GM19240 (cell line): ENCODE measurements around the gene STXBP6.

Source experiments
- DNase-seq: peaks from one replicate; pipeline ENCODE4 v3.0.0; 2011; ENCODE audit warnings: low spot score; ENCODE audit not compliant: insufficient read length

Gene STXBP6

DNA sequence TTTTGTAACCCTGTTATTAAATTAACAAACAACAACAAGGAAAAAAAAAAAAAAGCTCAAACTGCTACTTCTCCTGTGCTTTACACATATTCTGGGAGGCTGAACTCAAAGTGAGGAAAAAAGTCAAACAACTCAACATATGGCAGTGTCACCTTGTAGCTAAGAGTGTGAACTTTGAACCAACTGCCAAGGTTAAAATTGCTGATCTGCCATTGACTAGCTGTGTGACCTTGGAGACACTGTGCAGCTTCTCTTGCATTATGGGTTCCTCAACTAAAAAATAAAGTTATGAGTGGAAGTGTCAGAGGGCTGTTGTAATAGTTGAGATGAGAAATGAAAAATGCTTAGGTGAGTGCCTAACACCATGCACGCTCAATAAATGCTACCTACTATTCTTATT is 34.2 kb downstream of the STXBP6 start:
- DNase-seq, result no peak

- DNase-seq, result no peak
These were observed 35.5 kb downstream of the STXBP6 start for GRCh38 chr14:25014440-25014839.

GRCh38 chr14:25011095-25011494 is 38.9 kb downstream of the STXBP6 start:
- no peak for DNase-seq

DNA sequence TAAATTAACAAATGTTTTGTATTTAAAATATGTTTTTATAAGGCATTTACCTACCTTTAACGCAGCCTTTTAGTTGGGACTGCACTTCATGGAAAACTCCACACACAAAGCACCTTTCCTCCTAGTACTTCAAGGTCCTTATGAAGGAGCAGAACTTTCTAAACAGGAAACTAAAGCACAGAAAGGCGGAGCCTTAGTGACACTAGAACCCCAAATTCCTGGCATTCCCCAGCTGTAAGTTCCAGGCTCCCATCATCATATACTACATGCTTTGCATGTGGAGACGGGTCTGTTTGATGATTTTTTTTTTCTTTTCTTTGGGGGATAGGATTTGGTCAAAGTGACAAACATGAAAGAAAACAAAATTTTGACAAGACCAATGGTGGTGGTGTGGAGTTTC is 39.5 kb downstream of the STXBP6 start:
- DNase-seq, result no peak

DNA sequence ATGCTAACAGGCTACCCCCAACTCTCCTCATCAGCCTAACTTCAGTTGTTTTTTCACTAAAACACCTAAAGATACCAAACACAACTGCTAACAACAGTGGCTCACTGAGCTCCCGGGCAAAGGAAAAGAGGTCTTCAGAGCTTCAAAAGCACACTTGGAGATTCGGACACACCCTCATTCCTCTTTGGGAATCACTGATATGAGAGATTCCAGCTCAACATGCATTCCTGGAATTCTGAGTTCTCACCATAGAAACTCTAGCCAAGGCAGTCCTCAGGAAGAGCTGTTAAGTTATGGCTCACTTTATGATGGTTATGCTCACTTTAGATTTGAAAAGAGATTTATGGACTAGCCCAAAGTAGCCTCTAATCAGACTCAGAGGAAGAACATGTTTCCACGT is 40.1 kb downstream of the STXBP6 start:
- DNase-seq, result no peak

GRCh38 chr14:25007832-25008231 is 42.1 kb downstream of the STXBP6 start:
- no peak for DNase-seq

DNA sequence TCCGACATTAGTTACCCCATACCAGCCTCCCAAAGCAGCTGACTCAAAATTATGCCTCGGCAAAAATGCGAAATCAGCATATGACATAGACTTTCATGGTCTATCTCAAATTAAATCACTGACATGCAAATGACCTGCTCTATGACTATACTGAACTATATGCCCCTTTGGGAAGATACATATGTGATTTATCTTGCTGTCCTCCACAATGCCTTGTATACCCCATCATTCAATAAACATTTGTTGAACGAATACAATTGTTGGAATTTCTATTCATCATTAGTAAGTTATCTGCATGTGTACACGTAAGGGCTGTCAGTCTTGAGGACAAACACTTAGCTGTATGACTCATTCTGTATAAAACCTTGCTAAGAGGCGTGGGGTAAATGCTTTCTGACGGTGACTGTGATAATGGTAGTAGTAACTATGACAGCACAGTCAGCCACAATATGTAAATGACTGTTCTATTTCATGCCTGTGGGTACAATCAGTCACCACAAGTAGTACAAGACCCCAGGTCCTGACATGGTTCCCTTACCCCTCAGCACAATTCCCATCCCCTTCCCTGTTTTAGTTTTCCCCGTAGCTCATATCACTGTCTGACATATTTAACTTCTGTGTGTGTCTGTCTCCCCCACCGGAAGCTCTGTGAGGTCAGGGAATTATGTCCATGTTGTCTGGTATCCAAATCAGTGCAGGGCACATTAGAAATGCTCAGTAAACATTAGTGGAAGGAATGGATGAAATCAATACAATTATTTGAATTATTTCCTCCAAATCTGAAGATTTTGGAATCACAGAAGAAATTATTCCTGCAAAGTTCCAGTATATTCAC is 42.8 kb downstream of the STXBP6 start:
- DNase-seq, result no peak

DNA sequence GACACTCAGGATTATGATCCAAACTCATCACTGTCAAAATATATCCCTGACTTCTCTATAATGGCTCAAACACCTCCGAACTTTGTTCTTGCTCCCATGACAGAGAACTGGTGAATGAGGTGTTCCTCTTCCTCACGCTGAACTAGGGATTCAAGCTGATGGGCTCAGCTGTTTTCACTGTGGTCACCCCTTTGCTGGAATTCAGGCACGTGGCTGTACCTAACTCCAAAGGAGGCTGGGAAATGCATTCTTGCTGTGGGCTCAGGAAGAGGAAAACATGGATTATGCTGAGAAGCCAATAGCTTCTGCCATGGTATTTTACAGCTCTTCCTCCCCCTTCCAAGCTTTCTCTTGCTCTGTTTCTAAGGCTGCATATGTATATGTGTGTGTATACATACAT is 43.9 kb downstream of the STXBP6 start:
- DNase-seq, result no peak

DNA sequence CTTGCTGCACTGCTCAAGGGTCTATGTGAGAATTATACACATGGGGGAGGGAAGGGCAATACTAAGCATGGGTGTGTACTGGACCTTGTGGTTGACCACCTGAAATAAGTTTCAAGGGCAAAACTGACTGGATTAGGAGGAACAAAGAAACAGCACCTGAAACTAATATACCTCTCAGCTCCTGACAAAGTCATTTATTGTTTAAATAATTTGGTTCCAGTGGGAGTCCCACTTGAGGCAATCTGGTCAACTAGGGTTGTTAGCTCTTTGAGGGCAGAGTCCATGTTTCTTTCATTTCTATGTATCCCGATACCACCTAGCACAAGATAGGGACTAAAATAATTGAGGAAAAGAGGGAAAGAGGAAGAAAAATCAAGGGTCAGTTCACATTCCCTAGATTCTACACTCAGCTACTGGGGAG is 45.5 kb downstream of the STXBP6 start:
- DNase-seq, result no peak

GRCh38 chr14:25003537-25003936 is 46.4 kb downstream of the STXBP6 start:
- DNase-seq, result no peak

GRCh38 chr14:25001601-25002000 is 48.3 kb downstream of the STXBP6 start:
- DNase-seq, result no peak

GRCh38 chr14:25001156-25001555 is 48.8 kb downstream of the STXBP6 start:
- no peak for DNase-seq

- no peak for DNase-seq
These were observed 50.8 kb downstream of the STXBP6 start for GRCh38 chr14:24999157-24999556.

GRCh38 chr14:24996930-24997725 is 52.8 kb downstream of the STXBP6 start:
- no peak for DNase-seq

DNA sequence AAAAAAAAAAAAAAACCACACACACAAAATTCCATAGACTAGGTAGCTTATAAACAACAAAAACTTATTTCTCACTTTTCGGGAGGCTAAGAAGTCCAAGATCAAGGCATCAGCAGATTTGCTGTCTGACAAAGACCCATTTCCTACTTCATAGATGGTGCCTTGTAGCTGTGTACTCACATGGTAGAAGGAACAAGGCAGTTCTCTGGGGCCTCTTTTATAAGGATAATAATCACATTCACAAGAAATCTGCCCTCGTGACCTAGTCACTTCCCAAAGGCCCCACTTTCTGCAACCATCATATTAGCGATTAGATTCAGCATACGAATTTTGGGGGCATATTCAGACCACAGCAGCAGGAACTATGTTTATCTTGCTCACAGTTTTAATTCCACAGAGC is 54.9 kb downstream of the STXBP6 start:
- no peak for DNase-seq

DNA sequence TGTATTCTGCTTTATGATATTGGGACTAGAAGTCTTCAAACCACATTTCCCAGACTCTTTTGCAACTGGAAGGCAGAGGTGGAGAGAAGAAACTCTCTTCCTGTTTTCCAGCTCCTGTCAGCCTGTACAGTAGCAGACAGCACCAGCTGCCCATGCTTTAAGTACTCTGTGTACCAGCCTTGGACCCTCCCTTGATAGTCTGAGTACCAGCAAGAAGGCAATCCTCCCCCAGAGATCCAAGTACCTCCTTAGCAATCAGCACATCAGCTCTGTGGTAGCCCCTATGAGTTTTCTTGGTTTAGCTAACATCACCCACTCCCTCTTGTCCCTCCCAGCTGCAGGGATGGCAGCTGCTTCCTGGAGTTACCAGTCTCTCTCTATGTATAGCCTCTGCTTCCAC is 56.3 kb downstream of the STXBP6 start:
- no peak for DNase-seq

DNA sequence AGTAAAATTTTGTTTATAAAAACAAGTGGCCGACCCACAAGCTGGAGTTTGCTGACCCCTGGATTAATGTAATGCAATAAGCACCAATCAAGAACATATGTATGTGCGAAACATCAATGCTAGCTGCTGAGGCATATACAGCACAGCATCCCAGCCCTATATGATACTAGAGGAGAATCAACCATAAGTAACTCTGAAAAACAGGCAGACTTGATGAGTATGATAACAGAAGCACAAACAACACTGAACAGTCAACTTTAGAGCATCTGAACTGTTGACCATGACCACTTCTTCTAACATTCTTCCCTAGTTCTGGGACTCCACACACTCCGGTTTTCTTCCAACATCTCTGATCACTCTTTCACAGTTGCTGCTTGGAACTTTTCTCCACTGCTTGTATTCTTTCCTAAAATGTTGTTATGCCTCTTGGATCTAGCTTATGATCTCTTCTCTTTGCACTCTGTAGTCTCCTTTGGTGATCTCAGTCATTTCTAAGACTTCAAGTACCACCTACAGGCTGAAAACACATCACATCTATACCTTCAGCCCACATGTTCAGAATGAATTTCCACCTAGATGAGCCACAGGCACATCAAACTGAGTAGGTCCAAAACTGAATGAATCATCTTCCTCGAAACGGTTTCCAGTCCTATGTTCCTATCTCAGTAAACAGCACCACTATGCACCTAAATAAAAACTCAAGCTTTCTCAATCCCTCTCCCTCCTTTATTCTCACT is 57.2 kb downstream of the STXBP6 start:
- DNase-seq, result no peak

GRCh38 chr14:24991821-24992220 is 58.1 kb downstream of the STXBP6 start:
- DNase-seq, result no peak

DNA sequence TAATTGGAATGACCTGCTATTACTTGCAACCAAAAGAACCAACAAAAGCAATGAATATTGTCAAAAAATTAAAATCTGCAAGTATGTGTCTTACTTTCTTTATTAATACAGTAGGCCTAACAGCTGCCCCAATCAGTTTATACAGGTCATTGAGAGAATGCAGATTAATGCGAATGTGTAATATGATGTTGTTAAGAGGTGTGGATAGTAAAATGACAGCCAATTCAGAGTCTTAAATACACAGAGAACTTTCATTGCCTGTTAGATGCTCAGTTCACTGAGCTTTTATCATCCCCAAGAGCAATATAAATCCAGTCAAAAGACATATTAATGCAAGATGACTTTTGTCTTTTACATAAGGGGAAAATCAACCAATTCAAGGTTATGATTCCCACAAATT is 58.7 kb downstream of the STXBP6 start:
- no peak for DNase-seq

- DNase-seq, result no peak
These were observed 59.2 kb downstream of the STXBP6 start for GRCh38 chr14:24990773-24991172.

DNA sequence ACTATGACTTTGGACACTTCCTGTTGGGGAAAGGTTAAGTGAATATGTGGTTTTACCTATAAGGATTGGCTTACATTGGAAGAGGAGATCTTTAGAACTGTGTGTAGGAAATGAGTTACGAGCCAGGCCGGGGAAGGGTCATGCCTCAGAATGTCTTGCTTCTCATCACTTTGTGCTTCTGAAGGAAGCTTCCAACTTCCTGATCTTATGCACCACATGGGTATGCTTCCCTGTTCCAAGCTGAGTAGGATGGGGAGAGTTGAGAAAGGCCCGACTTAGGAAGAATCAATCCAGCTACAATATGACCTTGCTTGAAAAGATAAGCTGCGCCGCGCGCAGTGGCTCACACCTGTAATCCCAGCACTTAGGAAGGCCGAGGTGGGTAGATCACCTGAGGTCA is 59.9 kb downstream of the STXBP6 start:
- DNase-seq, result no peak

- DNase-seq, result no peak
These were observed 61.2 kb downstream of the STXBP6 start for GRCh38 chr14:24988760-24989159.
